Smooth muscle cell (in vitro differentiated cells): Measurements from ENCODE around the gene CPNE5. TPM values are rescaled to one million over a fixed set of nuclear protein-coding genes. Genes with fewer than 3 reads are reported as not detected.

Experiments
- DNase-seq: peaks from one replicate; lab custom pipeline; 2025; ENCODE audit not compliant: unreplicated experiment; lab: John Stamatoyannopoulos, UW
- H2AFZ ChIP-seq: fragments of 200-600 bp; sonication (generic); 2 replicates; pipeline ENCODE4 v1.6.0; 2016; ENCODE audit warnings: antibody characterized with exemption, low read depth, mild to moderate bottlenecking
- H3F3A ChIP-seq: fragments of 200-600 bp; sonication (generic); 2 replicates; pipeline ENCODE4 v1.6.0; 2017; ENCODE audit warnings: antibody characterized with exemption, low read depth
- H3K27ac ChIP-seq: fragments of 200-600 bp; sonication (generic); 2 replicates; pipeline ENCODE4 v1.5.1; 2016; ENCODE audit warnings: low read depth, mild to moderate bottlenecking
- H3K27me3 ChIP-seq: fragments of 200-600 bp; sonication (generic); 2 replicates; pipeline ENCODE4 v1.6.1; 2016; ENCODE audit warnings: low read depth, mild to moderate bottlenecking
- H3K36me3 ChIP-seq: fragments of 200-600 bp; sonication (generic); 2 replicates; pipeline ENCODE4 v1.5.1; 2016; ENCODE audit warnings: low read depth
- H3K4me1 ChIP-seq: fragments of 200-600 bp; sonication (generic); 2 replicates; pipeline ENCODE4 v1.5.1; 2016; ENCODE audit warnings: low read depth
- H3K4me2 ChIP-seq: fragments of 200-600 bp; sonication (generic); 2 replicates; pipeline ENCODE4 v1.6.0; 2016; ENCODE audit warnings: mild to moderate bottlenecking
- H3K4me3 ChIP-seq: fragments of 200-600 bp; sonication (generic); 2 replicates; pipeline ENCODE4 v1.5.1; 2016; ENCODE audit warnings: mild to moderate bottlenecking
- H3K79me2 ChIP-seq: fragments of 200-600 bp; sonication (generic); 2 replicates; pipeline ENCODE4 v1.6.0; 2016; ENCODE audit warnings: low read depth, mild to moderate bottlenecking
- H3K9ac ChIP-seq: fragments of 200-600 bp; sonication (generic); 2 replicates; pipeline ENCODE4 v1.6.0; 2016; ENCODE audit warnings: low read depth
- H3K9me3 ChIP-seq: fragments of 200-600 bp; sonication (generic); replicated peaks from 2 replicates; pipeline ENCODE4 v1.5.1; 2016; ENCODE audit warnings: low read depth
- H4K20me1 ChIP-seq: fragments of 200-600 bp; sonication (generic); 2 replicates; pipeline ENCODE4 v1.6.0; 2016; ENCODE audit warnings: low read depth
- CTCF ChIP-seq: fragments of 200-600 bp; sonication (generic); IDR thresholded peaks from 2 replicates; pipeline ENCODE4 v1.5.1; 2017; ENCODE audit warnings: borderline replicate concordance, mild to moderate bottlenecking, antibody characterized with exemption; ENCODE audit not compliant: insufficient read depth, poor library complexity, severe bottlenecking
- WGBS: methylation state at CpG from one replicate; pipeline ENCODE4 v1.1.7; 2016; ENCODE audit warnings: low lambda C conversion rate; 5-methylcytosine and 5-hydroxymethylcytosine counted together
- polyA plus RNA-seq: library from polyadenylated mRNA; unstranded; fragments of >200 nt; fragmentation: Nextera tagmentation; extraction: Ambion mirVana; gene quantifications from 2 replicates; pipeline ENCODE4 v1.2.1, GENCODE V29; 2016
- total RNA-seq: library from RNA; depleted of rRNA; stranded (reverse); fragments of >200 nt; gene quantifications from 2 replicates; pipeline ENCODE4 v1.2.3, GENCODE V29; 2014

CPNE5 gene
- total and polyA plus RNA-seq, 2 experiments from 2014 or later = 1.0 TPM; not detected in 1

GRCh38 chr6:36860126-36860525, 20.9 kb upstream of the CPNE5 start:
- Histone ChIP-seq H3F3A (no peaks in the 10 kb centered on the region), H3K27me3 (no peaks in the 10 kb centered on the region), H4K20me1 (no peaks in the 10 kb centered on the region), H3K36me3 (no peaks in the 10 kb centered on the region), H3K4me3 (no peak overlapping the region), H3K79me2 (peaks cover 12% of the 10 kb centered on the region), H3K9me3 (no peaks in the 10 kb centered on the region), H3K9ac (no peak overlapping the region), H3K4me1 (peaks cover 6% of the 10 kb centered on the region), H3K4me2 (no peak overlapping the region), H2AFZ (no peak overlapping the region), H3K27ac (no peak overlapping the region)
- 93% methylated on average over 7 of the region's 7 CpGs for WGBS
- no peak for DNase-seq
- TF ChIP-seq CTCF = no peak

GRCh38 chr6:36858407-36858981, 19.2 kb upstream of the CPNE5 start:
- no peak for DNase-seq
- Histone ChIP-seq H3K36me3 (no peaks in the 10 kb centered on the region), H4K20me1 (no peaks in the 10 kb centered on the region), H2AFZ (no peak overlapping the region), H3K79me2 (peaks cover under 1% of the 10 kb centered on the region), H3K27ac (no peak overlapping the region), H3K9ac (no peak overlapping the region), H3K4me1 (no peaks in the 10 kb centered on the region), H3F3A (no peaks in the 10 kb centered on the region), H3K4me3 (no peak overlapping the region), H3K27me3 (no peaks in the 10 kb centered on the region), H3K4me2 (no peak overlapping the region), H3K9me3 (no peaks in the 10 kb centered on the region)
- TF ChIP-seq CTCF = no peak
- 64% methylated on average over 6 of the region's 6 CpGs for WGBS

- Histone ChIP-seq H3K9ac (no peak overlapping the region), H3K79me2 (no peaks in the 10 kb centered on the region), H3F3A (peaks cover 2% of the 10 kb centered on the region), H3K27me3 (no peaks in the 10 kb centered on the region), H3K4me2 (no peak overlapping the region), H4K20me1 (no peaks in the 10 kb centered on the region), H3K4me3 (no peak overlapping the region), H3K36me3 (no peaks in the 10 kb centered on the region), H3K9me3 (no peaks in the 10 kb centered on the region), H3K27ac (no peak overlapping the region), H2AFZ (no peak overlapping the region), H3K4me1 (no peaks in the 10 kb centered on the region)
- TF ChIP-seq CTCF = no peak
- WGBS = 97% methylated on average over 4 of the region's 4 CpGs
- DNase-seq = no peak
Observed at GRCh38 chr6:36857325-36857724, 18.1 kb upstream of the CPNE5 start.

- Histone ChIP-seq H3F3A (peaks cover 4% of the 10 kb centered on the region), H3K79me2 (no peaks in the 10 kb centered on the region), H3K27ac (no peak overlapping the region), H3K36me3 (no peaks in the 10 kb centered on the region), H3K4me2 (no peak overlapping the region), H3K9ac (no peak overlapping the region), H2AFZ (no peak overlapping the region), H3K27me3 (no peaks in the 10 kb centered on the region), H4K20me1 (no peaks in the 10 kb centered on the region), H3K4me3 (no peak overlapping the region), H3K9me3 (no peaks in the 10 kb centered on the region), H3K4me1 (no peaks in the 10 kb centered on the region)
- no peak for TF ChIP-seq CTCF
- no peak for DNase-seq
- WGBS = 95% methylated on average over 8 of the region's 8 CpGs
Observed at GRCh38 chr6:36856277-36856676, 17.0 kb upstream of the CPNE5 start.
